Measurements from ENCODE around the gene PSMB7.

GRCh38 chr9:124342776-124343485 lies 72.3 kb downstream of the PSMB7 start:
- no peak for TF ChIP-seq CTCF (conservative IDR thresholded peaks at IDR 0.05)
- no peak for TF ChIP-seq ZFX (IDR thresholded peaks at IDR 0.05)
